ENCODE results near the gene CNNM4.

DNA sequence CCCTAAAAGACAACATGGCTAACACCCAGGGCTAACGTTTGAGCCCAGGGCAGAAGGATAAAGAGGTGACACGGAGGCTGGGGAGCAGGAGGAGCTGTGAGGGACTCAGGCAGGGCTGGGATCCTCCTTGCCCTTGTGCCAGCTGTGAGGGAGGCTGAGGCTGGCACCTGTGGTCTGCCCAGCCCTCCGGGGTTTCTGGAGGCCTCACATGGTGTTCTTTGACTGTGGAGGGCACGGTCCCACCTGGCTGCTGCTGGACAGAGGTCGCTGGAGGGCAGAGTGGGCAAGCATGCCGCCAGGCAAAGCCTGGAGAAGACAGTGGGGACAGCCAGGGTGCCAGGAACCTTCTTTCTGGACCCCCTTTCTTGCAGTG, 28.5 kb downstream of the CNNM4 start:
- no peak for TF ChIP-seq CTCF (IDR thresholded peaks at IDR 0.05; ENCODE audit: low read depth, low read length)
- no peak for TF ChIP-seq EZH2phosphoT487 (IDR thresholded peaks at IDR 0.05; ENCODE audit: low read depth)

All from OCI-LY3 (cell line).